Smooth muscle cell (in vitro differentiated cells): Measurements from ENCODE around the gene PPP1R1C. TPM values are rescaled to one million over a fixed set of nuclear protein-coding genes. Genes with fewer than 3 reads are reported as not detected.

Experiments
- DNase-seq: peaks from one replicate; lab custom pipeline; 2025; ENCODE audit not compliant: unreplicated experiment; lab: John Stamatoyannopoulos, UW
- H2AFZ ChIP-seq: fragments of 200-600 bp; sonication (generic); 2 replicates; pipeline ENCODE4 v1.6.0; 2016; ENCODE audit warnings: antibody characterized with exemption, low read depth, mild to moderate bottlenecking
- H3F3A ChIP-seq: fragments of 200-600 bp; sonication (generic); 2 replicates; pipeline ENCODE4 v1.6.0; 2017; ENCODE audit warnings: antibody characterized with exemption, low read depth
- H3K27ac ChIP-seq: fragments of 200-600 bp; sonication (generic); 2 replicates; pipeline ENCODE4 v1.5.1; 2016; ENCODE audit warnings: low read depth, mild to moderate bottlenecking
- H3K27me3 ChIP-seq: fragments of 200-600 bp; sonication (generic); 2 replicates; pipeline ENCODE4 v1.6.1; 2016; ENCODE audit warnings: low read depth, mild to moderate bottlenecking
- H3K36me3 ChIP-seq: fragments of 200-600 bp; sonication (generic); 2 replicates; pipeline ENCODE4 v1.5.1; 2016; ENCODE audit warnings: low read depth
- H3K4me1 ChIP-seq: fragments of 200-600 bp; sonication (generic); 2 replicates; pipeline ENCODE4 v1.5.1; 2016; ENCODE audit warnings: low read depth
- H3K4me2 ChIP-seq: fragments of 200-600 bp; sonication (generic); 2 replicates; pipeline ENCODE4 v1.6.0; 2016; ENCODE audit warnings: mild to moderate bottlenecking
- H3K4me3 ChIP-seq: fragments of 200-600 bp; sonication (generic); 2 replicates; pipeline ENCODE4 v1.5.1; 2016; ENCODE audit warnings: mild to moderate bottlenecking
- H3K79me2 ChIP-seq: fragments of 200-600 bp; sonication (generic); 2 replicates; pipeline ENCODE4 v1.6.0; 2016; ENCODE audit warnings: low read depth, mild to moderate bottlenecking
- H3K9ac ChIP-seq: fragments of 200-600 bp; sonication (generic); 2 replicates; pipeline ENCODE4 v1.6.0; 2016; ENCODE audit warnings: low read depth
- H3K9me3 ChIP-seq: fragments of 200-600 bp; sonication (generic); replicated peaks from 2 replicates; pipeline ENCODE4 v1.5.1; 2016; ENCODE audit warnings: low read depth
- H4K20me1 ChIP-seq: fragments of 200-600 bp; sonication (generic); 2 replicates; pipeline ENCODE4 v1.6.0; 2016; ENCODE audit warnings: low read depth
- WGBS: methylation state at CpG from one replicate; pipeline ENCODE4 v1.1.7; 2016; ENCODE audit warnings: low lambda C conversion rate; 5-methylcytosine and 5-hydroxymethylcytosine counted together
- polyA plus RNA-seq: library from polyadenylated mRNA; unstranded; fragments of >200 nt; fragmentation: Nextera tagmentation; extraction: Ambion mirVana; gene quantifications from 2 replicates; pipeline ENCODE4 v1.2.1, GENCODE V29; 2016
- total RNA-seq: library from RNA; depleted of rRNA; stranded (reverse); fragments of >200 nt; gene quantifications from 2 replicates; pipeline ENCODE4 v1.2.3, GENCODE V29; 2014
- TF ChIP-seq, protein P1 (sequence below): fragments of 200-600 bp; sonication (generic); IDR thresholded peaks from 2 replicates; pipeline ENCODE4 v1.5.1; 2017; ENCODE audit warnings: borderline replicate concordance, mild to moderate bottlenecking, antibody characterized with exemption; ENCODE audit not compliant: insufficient read depth, poor library complexity, severe bottlenecking

The PPP1R1C gene
- total and polyA plus RNA-seq, 2 experiments from 2014 or later = 2.3 to 3.3 TPM

DNA sequence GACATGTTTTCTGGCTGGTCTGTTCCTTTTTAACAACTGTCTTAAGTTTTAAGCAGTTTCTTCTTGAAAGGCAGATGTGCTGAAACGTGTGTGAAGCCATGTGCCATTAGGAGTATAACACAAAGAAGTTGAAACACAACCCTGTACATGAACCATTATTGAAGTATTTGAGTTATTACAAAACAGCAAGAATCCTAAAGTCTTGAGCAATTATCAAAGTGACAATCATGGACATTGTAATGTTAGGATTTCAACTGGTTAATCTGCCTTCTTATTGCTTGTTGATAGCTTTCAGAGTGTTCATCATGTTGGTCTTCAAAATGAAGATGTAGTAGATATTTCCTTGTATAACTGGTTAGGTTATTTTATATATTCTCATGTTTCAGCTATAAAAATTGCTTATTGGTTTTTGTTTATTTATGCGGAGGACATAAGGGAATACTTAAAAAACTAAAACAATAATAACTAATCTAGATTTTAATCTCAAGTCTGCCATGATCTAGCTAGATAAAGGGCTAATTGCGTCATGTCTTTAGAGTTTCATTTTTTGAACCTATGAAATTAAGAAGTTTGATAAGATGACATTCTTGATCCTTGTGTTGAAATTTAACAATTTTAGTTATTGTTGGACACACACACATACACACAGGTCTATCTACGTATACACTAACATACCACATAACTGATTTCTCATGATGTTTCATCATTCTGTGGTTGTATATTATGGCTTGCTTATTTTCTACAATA is 21.1 kb downstream of the PPP1R1C start:
- WGBS = 89% methylated on average over 4 of the region's 4 CpGs
- TF ChIP-seq, protein P1, sequence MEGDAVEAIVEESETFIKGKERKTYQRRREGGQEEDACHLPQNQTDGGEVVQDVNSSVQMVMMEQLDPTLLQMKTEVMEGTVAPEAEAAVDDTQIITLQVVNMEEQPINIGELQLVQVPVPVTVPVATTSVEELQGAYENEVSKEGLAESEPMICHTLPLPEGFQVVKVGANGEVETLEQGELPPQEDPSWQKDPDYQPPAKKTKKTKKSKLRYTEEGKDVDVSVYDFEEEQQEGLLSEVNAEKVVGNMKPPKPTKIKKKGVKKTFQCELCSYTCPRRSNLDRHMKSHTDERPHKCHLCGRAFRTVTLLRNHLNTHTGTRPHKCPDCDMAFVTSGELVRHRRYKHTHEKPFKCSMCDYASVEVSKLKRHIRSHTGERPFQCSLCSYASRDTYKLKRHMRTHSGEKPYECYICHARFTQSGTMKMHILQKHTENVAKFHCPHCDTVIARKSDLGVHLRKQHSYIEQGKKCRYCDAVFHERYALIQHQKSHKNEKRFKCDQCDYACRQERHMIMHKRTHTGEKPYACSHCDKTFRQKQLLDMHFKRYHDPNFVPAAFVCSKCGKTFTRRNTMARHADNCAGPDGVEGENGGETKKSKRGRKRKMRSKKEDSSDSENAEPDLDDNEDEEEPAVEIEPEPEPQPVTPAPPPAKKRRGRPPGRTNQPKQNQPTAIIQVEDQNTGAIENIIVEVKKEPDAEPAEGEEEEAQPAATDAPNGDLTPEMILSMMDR = no peak
- no peak for DNase-seq

DNA sequence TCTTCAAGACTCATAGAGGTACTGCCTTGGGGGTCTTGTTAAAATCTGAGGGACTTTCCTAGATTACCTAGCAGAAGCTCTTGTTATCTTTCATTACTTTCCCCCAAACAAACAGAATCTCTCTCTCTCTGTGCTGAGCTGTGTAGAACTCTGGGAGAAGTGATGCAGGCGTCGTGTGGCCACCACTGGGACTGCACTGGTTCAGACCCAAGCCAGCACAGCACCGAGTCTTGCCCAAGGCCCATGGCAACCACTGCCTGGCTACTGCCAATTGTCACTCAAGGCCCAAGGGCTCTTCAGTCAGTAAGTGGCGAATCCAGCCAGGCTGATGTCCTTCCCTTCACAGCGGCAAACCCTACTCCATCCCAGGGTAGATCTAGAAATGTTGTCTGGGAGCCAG is 28.6 kb downstream of the PPP1R1C start:
- no peak overlapping the region for H3K4me3 ChIP-seq
- no peak overlapping the region for H3K27ac ChIP-seq
- no peak overlapping the region for H3K9ac ChIP-seq
- H3K4me2 ChIP-seq = no peak overlapping the region
- H3K4me1 ChIP-seq = no peaks in the 10 kb centered on the region
- no peaks in the 10 kb centered on the region for H3K9me3 ChIP-seq
- no peaks in the 10 kb centered on the region for H3K79me2 ChIP-seq
- peaks cover 5% of the 10 kb centered on the region for H3K36me3 ChIP-seq
- TF ChIP-seq, protein P1 = no peak
- no peaks in the 10 kb centered on the region for H3F3A ChIP-seq
- no peak overlapping the region for H2AFZ ChIP-seq
- WGBS = 87% methylated on average over 5 of the region's 5 CpGs
- no peaks in the 10 kb centered on the region for H4K20me1 ChIP-seq
- no peak for DNase-seq
- H3K27me3 ChIP-seq = no peaks in the 10 kb centered on the region

More for the DNA sequence above, 21.1 kb downstream of the PPP1R1C start:
- Histone ChIP-seq H3K4me1 (no peaks in the 10 kb centered on the region), H3K4me3 (no peak overlapping the region), H2AFZ (no peak overlapping the region), H3K27ac (no peak overlapping the region), H3F3A (no peaks in the 10 kb centered on the region), H3K9me3 (no peaks in the 10 kb centered on the region), H4K20me1 (no peaks in the 10 kb centered on the region), H3K36me3 (peaks cover 5% of the 10 kb centered on the region), H3K27me3 (no peaks in the 10 kb centered on the region), H3K79me2 (no peaks in the 10 kb centered on the region), H3K9ac (no peak overlapping the region), H3K4me2 (no peak overlapping the region)

DNA sequence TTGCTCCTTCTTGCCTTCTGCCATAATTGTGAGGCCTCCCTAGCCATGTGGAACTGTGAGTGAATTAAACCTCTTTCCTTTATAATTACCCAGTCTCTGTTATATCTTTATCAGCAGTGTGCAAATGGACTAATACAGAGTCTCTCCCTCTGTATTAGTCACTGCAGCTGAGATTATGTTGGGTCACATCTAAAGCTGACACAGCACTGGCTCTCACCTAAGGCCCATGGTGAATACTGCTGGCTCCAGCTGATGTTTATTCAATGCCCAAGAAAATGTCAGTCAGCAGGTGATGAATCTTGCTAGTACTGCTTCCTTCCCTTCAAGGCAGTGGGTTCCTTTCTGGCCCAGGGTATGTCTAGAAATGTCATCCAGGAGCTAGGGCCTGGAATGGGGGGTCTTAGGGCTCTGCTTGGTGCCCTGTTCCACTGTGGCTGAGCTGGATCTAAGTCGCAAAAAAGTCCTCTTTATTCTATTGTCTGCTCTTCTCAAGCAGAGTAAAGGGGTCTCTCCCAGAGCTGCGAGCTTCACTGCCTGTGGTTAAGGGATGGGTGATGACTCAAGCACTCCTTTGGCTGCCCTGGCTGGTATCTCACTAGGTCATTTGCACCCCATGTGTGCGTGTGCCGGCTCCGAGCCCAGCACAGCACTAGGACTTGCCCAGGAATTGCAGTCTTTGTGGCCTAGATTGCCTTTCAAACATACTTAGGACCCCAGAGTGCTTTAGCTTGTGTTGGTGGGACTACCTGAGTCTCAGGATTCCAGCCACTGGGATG is 29.9 kb downstream of the PPP1R1C start:
- H4K20me1 ChIP-seq = no peaks in the 10 kb centered on the region
- H3K79me2 ChIP-seq = no peaks in the 10 kb centered on the region
- no peaks in the 10 kb centered on the region for H3K4me1 ChIP-seq
- H3K4me3 ChIP-seq = no peak overlapping the region
- H3K9ac ChIP-seq = no peak overlapping the region
- no peak overlapping the region for H3K27ac ChIP-seq
- H3K27me3 ChIP-seq = no peaks in the 10 kb centered on the region
- no peak for DNase-seq
- 83% methylated on average over 5 of the region's 5 CpGs for WGBS
- TF ChIP-seq, protein P1 = no peak
- H3K4me2 ChIP-seq = no peak overlapping the region
- H3F3A ChIP-seq = no peaks in the 10 kb centered on the region
- no peak overlapping the region for H2AFZ ChIP-seq
- H3K36me3 ChIP-seq = peaks cover 2% of the 10 kb centered on the region
- H3K9me3 ChIP-seq = no peaks in the 10 kb centered on the region
